Activated CD4-positive, alpha-beta T cell treated with anti-CD3 and anti-CD28 coated beads for 4 hours (primary cell): ENCODE measurements around the gene MAP1B.
"Not testable (repeated sequence)": the region's sequence is repeated elsewhere in the genome, so short reads cannot be mapped to it uniquely, and the experiment has no call there.

Experiments used
- DNase-seq, 2 donors: peaks; one replicate each; pipeline ENCODE4 v3.0.0-alpha.2; 2020

Gene MAP1B

GRCh38 chr5:72166070-72166979, 59.0 kb downstream of the MAP1B start:
- DNase-seq, result no peak

- no peak for DNase-seq
These were observed 60.0 kb downstream of the MAP1B start for GRCh38 chr5:72167257-72167656.

GRCh38 chr5:72167804-72168203, 60.5 kb downstream of the MAP1B start:
- no peak for DNase-seq

GRCh38 chr5:72170101-72170500, 62.8 kb downstream of the MAP1B start:
- no peak for DNase-seq

- not testable (repeated sequence) for DNase-seq
These were observed 63.9 kb downstream of the MAP1B start for GRCh38 chr5:72171181-72171580.

GRCh38 chr5:72171667-72172066, 64.4 kb downstream of the MAP1B start:
- DNase-seq, result no peak

- no peak for DNase-seq
These were observed 65.5 kb downstream of the MAP1B start for GRCh38 chr5:72172786-72173185.

- DNase-seq, result no peak
These were observed 70.3 kb downstream of the MAP1B start for GRCh38 chr5:72177538-72177937.

- DNase-seq, result no peak
These were observed 71.9 kb downstream of the MAP1B start for GRCh38 chr5:72179028-72179815.

GRCh38 chr5:72179816-72180440, 72.7 kb downstream of the MAP1B start:
- no peak for DNase-seq

- no peak for DNase-seq
These were observed 73.7 kb downstream of the MAP1B start for GRCh38 chr5:72180925-72181324.

GRCh38 chr5:72182686-72183085, 75.4 kb downstream of the MAP1B start:
- DNase-seq, result no peak

- DNase-seq, result no peak
These were observed 75.8 kb downstream of the MAP1B start for GRCh38 chr5:72183101-72183520.

GRCh38 chr5:72184408-72184807, 77.1 kb downstream of the MAP1B start:
- no peak for DNase-seq

GRCh38 chr5:72185496-72186329, 78.4 kb downstream of the MAP1B start:
- DNase-seq, result no peak

- no peak for DNase-seq
These were observed 80.3 kb downstream of the MAP1B start for GRCh38 chr5:72187388-72188075.

- DNase-seq, result no peak
These were observed 80.9 kb downstream of the MAP1B start for GRCh38 chr5:72188166-72188565.

- DNase-seq, result no peak
These were observed 81.9 kb downstream of the MAP1B start for GRCh38 chr5:72189146-72189545.

- DNase-seq, result no peak
These were observed 84.1 kb downstream of the MAP1B start for GRCh38 chr5:72191404-72191803.

- no peak for DNase-seq
These were observed 87.6 kb downstream of the MAP1B start for GRCh38 chr5:72194846-72195245.

- no peak for DNase-seq
These were observed 88.3 kb downstream of the MAP1B start for GRCh38 chr5:72195581-72195980.

- DNase-seq, result no peak
These were observed 90.1 kb downstream of the MAP1B start for GRCh38 chr5:72197393-72197792.
